ENCODE data around the gene PKNOX1. TPM values are rescaled to one million over a fixed set of nuclear protein-coding genes. Genes with fewer than 3 reads are reported as not detected.

PKNOX1 gene
- total and polyA plus RNA-seq, 2 of the 13 experiments (the other 11 are each of a cell fraction or from before 2014, with no cell fraction given): 7.9 to 16.2 TPM

DNA sequence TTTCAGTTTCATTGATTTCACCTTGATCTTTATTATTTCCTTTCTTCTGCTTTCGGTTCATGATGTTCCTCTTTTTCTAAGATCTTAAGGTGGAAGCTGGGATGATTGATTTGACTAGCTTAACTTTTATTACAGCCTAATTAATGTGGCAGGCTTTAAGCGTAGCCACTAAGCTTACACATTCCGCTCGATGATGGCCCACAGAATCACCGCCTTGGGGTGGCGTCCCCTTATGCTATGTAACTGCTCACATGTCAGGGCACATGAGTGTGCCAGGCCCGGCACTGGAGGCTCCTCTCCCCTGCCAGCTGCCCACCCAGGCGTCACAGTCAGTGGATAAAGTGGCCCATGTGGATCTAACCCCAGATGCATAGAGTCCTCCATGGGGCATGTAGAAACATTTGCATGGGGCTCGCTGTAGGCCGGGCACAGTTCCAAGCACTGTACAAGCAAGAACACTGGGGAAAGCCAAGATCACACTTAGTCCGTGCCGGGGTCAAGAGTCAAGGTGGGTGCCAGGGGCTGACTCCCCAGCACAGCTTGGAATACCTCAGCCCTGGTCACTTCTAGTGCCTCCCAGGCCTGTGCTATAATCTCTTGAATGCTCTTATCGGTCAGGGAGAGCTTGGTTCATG lies 41.7 kb downstream of the PKNOX1 start (continued):
- TF ChIP-seq HNF1B (CRISPR knock-in tag; IDR thresholded peaks at IDR 0.05) (no peak), SMYD3 (CRISPR knock-in tag; IDR thresholded peaks at IDR 0.05) (no peak), ATAD3A (CRISPR knock-in tag; IDR thresholded peaks at IDR 0.05) (no peak), HNRNPUL1 (IDR thresholded peaks at IDR 0.05; ENCODE audit: low read depth, low read length) (no peak), ZNF660 (CRISPR knock-in tag; IDR thresholded peaks at IDR 0.05; ENCODE audit: borderline replicate concordance, low read depth) (no peak)
- TF ChIP-seq, protein P1, sequence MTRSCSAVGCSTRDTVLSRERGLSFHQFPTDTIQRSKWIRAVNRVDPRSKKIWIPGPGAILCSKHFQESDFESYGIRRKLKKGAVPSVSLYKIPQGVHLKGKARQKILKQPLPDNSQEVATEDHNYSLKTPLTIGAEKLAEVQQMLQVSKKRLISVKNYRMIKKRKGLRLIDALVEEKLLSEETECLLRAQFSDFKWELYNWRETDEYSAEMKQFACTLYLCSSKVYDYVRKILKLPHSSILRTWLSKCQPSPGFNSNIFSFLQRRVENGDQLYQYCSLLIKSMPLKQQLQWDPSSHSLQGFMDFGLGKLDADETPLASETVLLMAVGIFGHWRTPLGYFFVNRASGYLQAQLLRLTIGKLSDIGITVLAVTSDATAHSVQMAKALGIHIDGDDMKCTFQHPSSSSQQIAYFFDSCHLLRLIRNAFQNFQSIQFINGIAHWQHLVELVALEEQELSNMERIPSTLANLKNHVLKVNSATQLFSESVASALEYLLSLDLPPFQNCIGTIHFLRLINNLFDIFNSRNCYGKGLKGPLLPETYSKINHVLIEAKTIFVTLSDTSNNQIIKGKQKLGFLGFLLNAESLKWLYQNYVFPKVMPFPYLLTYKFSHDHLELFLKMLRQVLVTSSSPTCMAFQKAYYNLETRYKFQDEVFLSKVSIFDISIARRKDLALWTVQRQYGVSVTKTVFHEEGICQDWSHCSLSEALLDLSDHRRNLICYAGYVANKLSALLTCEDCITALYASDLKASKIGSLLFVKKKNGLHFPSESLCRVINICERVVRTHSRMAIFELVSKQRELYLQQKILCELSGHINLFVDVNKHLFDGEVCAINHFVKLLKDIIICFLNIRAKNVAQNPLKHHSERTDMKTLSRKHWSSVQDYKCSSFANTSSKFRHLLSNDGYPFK (CRISPR knock-in tag; IDR thresholded peaks at IDR 0.05; ENCODE audit: borderline replicate concordance): no peak
- TF ChIP-seq, protein P2, sequence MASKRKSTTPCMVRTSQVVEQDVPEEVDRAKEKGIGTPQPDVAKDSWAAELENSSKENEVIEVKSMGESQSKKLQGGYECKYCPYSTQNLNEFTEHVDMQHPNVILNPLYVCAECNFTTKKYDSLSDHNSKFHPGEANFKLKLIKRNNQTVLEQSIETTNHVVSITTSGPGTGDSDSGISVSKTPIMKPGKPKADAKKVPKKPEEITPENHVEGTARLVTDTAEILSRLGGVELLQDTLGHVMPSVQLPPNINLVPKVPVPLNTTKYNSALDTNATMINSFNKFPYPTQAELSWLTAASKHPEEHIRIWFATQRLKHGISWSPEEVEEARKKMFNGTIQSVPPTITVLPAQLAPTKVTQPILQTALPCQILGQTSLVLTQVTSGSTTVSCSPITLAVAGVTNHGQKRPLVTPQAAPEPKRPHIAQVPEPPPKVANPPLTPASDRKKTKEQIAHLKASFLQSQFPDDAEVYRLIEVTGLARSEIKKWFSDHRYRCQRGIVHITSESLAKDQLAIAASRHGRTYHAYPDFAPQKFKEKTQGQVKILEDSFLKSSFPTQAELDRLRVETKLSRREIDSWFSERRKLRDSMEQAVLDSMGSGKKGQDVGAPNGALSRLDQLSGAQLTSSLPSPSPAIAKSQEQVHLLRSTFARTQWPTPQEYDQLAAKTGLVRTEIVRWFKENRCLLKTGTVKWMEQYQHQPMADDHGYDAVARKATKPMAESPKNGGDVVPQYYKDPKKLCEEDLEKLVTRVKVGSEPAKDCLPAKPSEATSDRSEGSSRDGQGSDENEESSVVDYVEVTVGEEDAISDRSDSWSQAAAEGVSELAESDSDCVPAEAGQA (IDR thresholded peaks at IDR 0.05; ENCODE audit: low read depth): no peak
- TF ChIP-seq, protein P2 (CRISPR knock-in tag; IDR thresholded peaks at IDR 0.05; ENCODE audit: borderline replicate concordance): no peak
- TF ChIP-seq, protein P3, sequence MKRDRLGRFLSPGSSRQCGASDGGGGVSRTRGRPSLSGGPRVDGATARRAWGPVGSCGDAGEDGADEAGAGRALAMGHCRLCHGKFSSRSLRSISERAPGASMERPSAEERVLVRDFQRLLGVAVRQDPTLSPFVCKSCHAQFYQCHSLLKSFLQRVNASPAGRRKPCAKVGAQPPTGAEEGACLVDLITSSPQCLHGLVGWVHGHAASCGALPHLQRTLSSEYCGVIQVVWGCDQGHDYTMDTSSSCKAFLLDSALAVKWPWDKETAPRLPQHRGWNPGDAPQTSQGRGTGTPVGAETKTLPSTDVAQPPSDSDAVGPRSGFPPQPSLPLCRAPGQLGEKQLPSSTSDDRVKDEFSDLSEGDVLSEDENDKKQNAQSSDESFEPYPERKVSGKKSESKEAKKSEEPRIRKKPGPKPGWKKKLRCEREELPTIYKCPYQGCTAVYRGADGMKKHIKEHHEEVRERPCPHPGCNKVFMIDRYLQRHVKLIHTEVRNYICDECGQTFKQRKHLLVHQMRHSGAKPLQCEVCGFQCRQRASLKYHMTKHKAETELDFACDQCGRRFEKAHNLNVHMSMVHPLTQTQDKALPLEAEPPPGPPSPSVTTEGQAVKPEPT (CRISPR knock-in tag; IDR thresholded peaks at IDR 0.05; ENCODE audit: low read depth): no peak
